GM12878 (cell line): ENCODE results near the gene KDM4C. TPM values are rescaled to one million over a fixed set of nuclear protein-coding genes. Genes with fewer than 3 reads are reported as not detected.

Source experiments
- ATAC-seq: fragments of 200-7000 bp; cut with Tn5 transposase; 3 replicates; pipeline ENCODE4 v1.9.1; 2020; ENCODE audit warnings: mild to moderate bottlenecking, moderate library complexity
- BruUV-seq: library from RNA; stranded (reverse); fragments of 400-500 nt; replicated peaks from 2 replicates; lab custom pipeline; 2021; lab: Mats Ljungman, UMichigan
- CTCF ChIA-PET: fragments of 300-600 bp; sonication (Branson Sonifier 250); formaldehyde crosslinking; extraction: SDS; loops from one replicate; lab custom pipeline; 2021; ENCODE audit warnings: inconsistent platforms; lab: Yijun Ruan, JAX
- POLR2A ChIA-PET: fragments of 350-600 bp; formaldehyde crosslinking; extraction: SDS; loops from one replicate; lab custom pipeline; 2021; ENCODE audit warnings: inconsistent platforms; lab: Charles Lee
- RAD21 ChIA-PET: fragments of 300-600 bp; sonication (Branson Sonifier 250); formaldehyde crosslinking; loops from one replicate; lab custom pipeline; 2023; ENCODE audit warnings: antibody characterized with exemption; ENCODE audit not compliant: unreplicated experiment; lab: Charles Lee
- SMC1A ChIA-PET: fragments of 300-600 bp; sonication (Branson Sonifier 250); formaldehyde crosslinking; loops from one replicate; lab custom pipeline; 2023; ENCODE audit not compliant: unreplicated experiment, uncharacterized antibody; lab: Charles Lee
- DNase-seq: peaks from one replicate; pipeline ENCODE4 v3.0.0-alpha.2; 2011; ENCODE audit warnings: low read depth, low spot score
- FAIRE-seq: peaks from 3 replicates; lab custom pipeline; 2011; peaks lifted over from hg19 to GRCh38; lab: Jason Lieb, UNC
- H2AFZ ChIP-seq: 2 replicates; pipeline ENCODE4 v1.6.0; 2011; ENCODE audit warnings: low read depth, low read length, control low read depth; ENCODE audit not compliant: control insufficient read depth
- H3K27ac ChIP-seq: 2 replicates; pipeline ENCODE4 v1.5.1; 2011; ENCODE audit warnings: control low read depth; ENCODE audit not compliant: control insufficient read depth, insufficient read depth
- H3K27me3 ChIP-seq, 2 experiments: replicated peaks in 1 of 2; 2 replicates each; pipeline versions ENCODE4 v1.6.0 to v1.6.1; 2011; ENCODE audit warnings: low read length in 1 of 2; ENCODE audit not compliant: control insufficient read depth in 2 of 2, insufficient read depth in 2 of 2
- H3K36me3 ChIP-seq, 2 experiments: 2 replicates each; pipeline ENCODE4 v1.5.1; 2011; ENCODE audit warnings: low read length in 1 of 2; ENCODE audit not compliant: control insufficient read depth in 2 of 2, insufficient read depth in 2 of 2
- H3K4me1 ChIP-seq: 2 replicates; pipeline ENCODE4 v1.6.1; 2011; ENCODE audit warnings: mild to moderate bottlenecking, low read length, moderate library complexity, mixed read lengths; ENCODE audit not compliant: control insufficient read depth, insufficient read depth
- H3K4me2 ChIP-seq: 2 replicates; pipeline ENCODE4 v1.6.0; 2011; ENCODE audit warnings: control low read depth; ENCODE audit not compliant: control insufficient read depth, insufficient read depth
- H3K4me3 ChIP-seq: fragments of 200-600 bp; sonication (generic); 2 replicates; pipeline ENCODE4 v1.5.1; 2016
- H3K79me2 ChIP-seq: 2 replicates; pipeline ENCODE4 v1.6.0; 2011; ENCODE audit warnings: low read length; ENCODE audit not compliant: control insufficient read depth, insufficient read depth
- H3K9ac ChIP-seq: 2 replicates; pipeline ENCODE4 v1.8.0; 2011; ENCODE audit warnings: low read length, control low read depth, mixed read lengths; ENCODE audit not compliant: control insufficient read depth, insufficient read depth
- H3K9me3 ChIP-seq: replicated peaks from 3 replicates; pipeline ENCODE4 v1.5.1; 2011; ENCODE audit warnings: mild to moderate bottlenecking, low read length; ENCODE audit not compliant: control insufficient read depth, insufficient read depth
- H4K20me1 ChIP-seq: 2 replicates; pipeline ENCODE4 v1.6.0; 2011; ENCODE audit not compliant: control insufficient read depth, insufficient read depth
- CBX5 ChIP-seq: sonication (generic); IDR thresholded peaks from 2 replicates; pipeline ENCODE4 v1.6.1; 2016; ENCODE audit warnings: low read depth, moderate library complexity, mild to moderate bottlenecking, inconsistent platforms
- ETV6 ChIP-seq, 2 experiments: fragments of 450-650 bp in 1 of 2; IDR thresholded peaks in 1 of 2; conservative IDR thresholded peaks in 1 of 2; 2 replicates each; pipeline ENCODE4 v1.6.1; 2014; ENCODE audit warnings: antibody characterized with exemption in 1 of 2, borderline replicate concordance in 1 of 2, low read depth in 1 of 2, mild to moderate bottlenecking in 1 of 2, moderate library complexity in 1 of 2
- HSF1 ChIP-seq: fragments of 150-350 bp; IDR thresholded peaks from 2 replicates; pipeline ENCODE4 v1.6.1; 2014; ENCODE audit warnings: mild to moderate bottlenecking, low read depth, low read length
- LARP7 ChIP-seq: fragments of 450-650 bp; IDR thresholded peaks from 2 replicates; pipeline ENCODE4 v1.6.1; 2017; ENCODE audit warnings: mild to moderate bottlenecking
- MYB ChIP-seq: fragments of 150-350 bp; IDR thresholded peaks from 2 replicates; pipeline ENCODE4 v1.6.1; 2014; ENCODE audit warnings: mild to moderate bottlenecking, low read depth, low read length, borderline replicate concordance
- NBN ChIP-seq: fragments of 450-650 bp; IDR thresholded peaks from 2 replicates; pipeline ENCODE4 v1.6.1; 2016
- POLR2AphosphoS2 ChIP-seq: IDR thresholded peaks from 2 replicates; pipeline ENCODE4 v1.6.1; 2011; ENCODE audit warnings: low read depth, mild to moderate bottlenecking, low read length, improper control_type of control experiment, moderate library complexity
- POLR2AphosphoS5 ChIP-seq: IDR thresholded peaks from 2 replicates; pipeline ENCODE4 v1.6.1; 2011; ENCODE audit warnings: mild to moderate bottlenecking, low read length, inconsistent platforms
- RELA ChIP-seq: fragments of 450-650 bp; IDR thresholded peaks from 2 replicates; pipeline ENCODE4 v1.8.0; 2014; ENCODE audit warnings: borderline replicate concordance; ENCODE audit not compliant: partially characterized antibody
- SKIL ChIP-seq: fragments of 450-650 bp; IDR thresholded peaks from 2 replicates; pipeline ENCODE4 v1.6.1; 2017; ENCODE audit warnings: mild to moderate bottlenecking, low read depth, inconsistent platforms; ENCODE audit not compliant: poor library complexity, severe bottlenecking
- SMAD5 ChIP-seq: IDR thresholded peaks from 2 replicates; pipeline ENCODE4 v1.6.1; 2016; ENCODE audit warnings: antibody characterized with exemption, low read depth
- STAT1 ChIP-seq: fragments of 450-650 bp; conservative IDR thresholded peaks from 2 replicates; pipeline ENCODE4 v1.6.1; 2014; ENCODE audit warnings: antibody characterized with exemption, mild to moderate bottlenecking
- USF2 ChIP-seq: IDR thresholded peaks from 2 replicates; pipeline ENCODE4 v1.6.1; 2011; ENCODE audit warnings: low read depth, low read length, improper control_type of control experiment, borderline replicate concordance
- ZNF622 ChIP-seq: fragments of 450-650 bp; IDR thresholded peaks from 2 replicates; pipeline ENCODE4 v1.6.1; 2017; ENCODE audit warnings: mild to moderate bottlenecking, inconsistent platforms
- WGBS: methylation state at CpG from one replicate; pipeline ENCODE4 v1.1.6; 2016; ENCODE audit warnings: low lambda C conversion rate; ENCODE audit not compliant: insufficient replicate concordance, insufficient coverage; ENCODE audit errors: missing lambda C conversion rate; 5-methylcytosine and 5-hydroxymethylcytosine counted together
- in situ Hi-C: fragments of 300-500 bp; cut with MboI; formaldehyde crosslinking; loops from 9 replicates; pipeline ENCODE4 v1.14.3; 2018; ENCODE audit warnings: mixed read lengths
- intact Hi-C: fragments of 100-400 bp; cut with micrococcal nuclease; formaldehyde crosslinking; loops from one replicate; pipeline ENCODE4 v1.14.2; 2022; ENCODE audit not compliant: unreplicated experiment
- polyA plus RNA-seq, 11 experiments: library from polyadenylated mRNA; depleted of rRNA in 4 of 11; unstranded in 6 of 11; stranded (reverse) in 5 of 11; fragments of >200 nt; fragmentation: Nextera tagmentation in 4 of 11; fragmentation: Illumina TruSeq in 1 of 11; extraction: Ambion mirVana in 4 of 11; extraction: Trizol in 1 of 11; gene quantifications; 1 replicate in 1 of 11; 2 replicates in 10 of 11; pipeline versions ENCODE4 v1.2.1 to v1.2.3, GENCODE V29; 2011 to 2016; ENCODE audit warnings: inconsistent platforms in 2 of 11, missing spikeins in 2 of 11, low read depth in 1 of 11
- total RNA-seq, 4 experiments: library from RNA; depleted of rRNA in 3 of 4; stranded (reverse); fragments of >200 nt in 3 of 4; fragmentation: Illumina TruSeq in 1 of 4; extraction: Trizol in 1 of 4; gene quantifications; 2 replicates each; pipeline versions ENCODE4 v1.2.1 to v1.2.3, GENCODE V29; 2013 to 2021

The KDM4C gene
- total and polyA plus RNA-seq, 10 of the 15 experiments (the other 5 are each of a cell fraction or from before 2014, with no cell fraction given) = 6.8 to 41.2 (median 20.1) TPM

GRCh38 chr9:7042124-7042523 lies 284.4 kb downstream of the KDM4C start (continued):
- TF ChIP-seq USF2 (no peak), ETV6 (conservative IDR thresholded peaks at IDR 0.05 in 1 of 2, IDR thresholded peaks at IDR 0.05 in 1 of 2; ENCODE audit: borderline replicate concordance in 1 of 2, low read depth in 1 of 2) (no peak)
- TF ChIP-seq, all 136 proteins: peak for 0

GRCh38 chr9:7045361-7045760 lies 287.6 kb downstream of the KDM4C start:
- Histone ChIP-seq H3K4me2 (no peak overlapping the region), H2AFZ (no peak overlapping the region), H3K4me1 (peaks cover 8% of the 10 kb centered on the region; the same call in 1 of the 2 replicates), H3K9me3 (no peaks in the 10 kb centered on the region), H3K27me3 (no peaks in the 10 kb centered on the region), H4K20me1 (no peaks in the 10 kb centered on the region), H3K4me3 (no peak overlapping the region), H3K36me3 (peaks cover 0 to 9% of the 10 kb centered on the region in 2 experiments; a peak in 2 of 4 replicates), H3K27ac (no peak overlapping the region), H3K9ac (no peak overlapping the region), H3K79me2 (no peaks in the 10 kb centered on the region)
- intact Hi-C loops = no loop called here
- BruUV-seq = no TSS peak
- no peak for ATAC-seq
- ChIA-PET RAD21 (interaction anchor here (0.5 to 1.2 kb wide), 2 partner anchors 188 to 218 kb away, joined by 3 read pairs; no protein-coding TSS in a partner anchor), CTCF (interaction anchor here (0.5 kb wide), 1 partner anchor 208 kb away, joined by 3 read pairs; no protein-coding TSS in a partner anchor), POLR2A (no interaction called here), SMC1A (interaction anchor here (0.7 to 1.4 kb wide), 4 partner anchors 11 to 218 kb away, joined by 3 to 6 read pairs (median 4); no protein-coding TSS in a partner anchor)
- TF ChIP-seq MYB = no peak
- no peak for TF ChIP-seq ZNF622
- TF ChIP-seq CBX5 = no peak
- TF ChIP-seq STAT1 = no peak
- no peak for TF ChIP-seq NBN
- TF ChIP-seq POLR2AphosphoS2 = no peak
- TF ChIP-seq SMAD5 = no peak
- TF ChIP-seq POLR2AphosphoS5 = no peak
- no peak for TF ChIP-seq RELA
- no peak for TF ChIP-seq HSF1
- no peak for TF ChIP-seq SKIL
- no peak for TF ChIP-seq LARP7
- FAIRE-seq = no peak
- in situ Hi-C loops = no loop called here
- WGBS = 0% methylated on average over 1 of the region's 1 CpG
- DNase-seq = no peak
